Body of pancreas (tissue), 4 donors: ENCODE results near the gene TSHZ2.

Experiments
- POLR2A ChIP-seq, 3 donors: fragments of 450-650 bp; IDR thresholded peaks; one replicate each; pipeline ENCODE4 v1.6.1; 2016; ENCODE audit warnings: antibody characterized with exemption in 3 of 3, mild to moderate bottlenecking in 2 of 3
- TF ChIP-seq, protein P1 (sequence below), 7 experiments: fragments of 450-650 bp in 4 of 7; fragments of 200-600 bp in 3 of 7; sonication (generic) in 3 of 7; IDR thresholded peaks; one replicate each; pipeline ENCODE4 v1.5.1; 2016 to 2019; ENCODE audit warnings: antibody characterized with exemption in 7 of 7

DNA sequence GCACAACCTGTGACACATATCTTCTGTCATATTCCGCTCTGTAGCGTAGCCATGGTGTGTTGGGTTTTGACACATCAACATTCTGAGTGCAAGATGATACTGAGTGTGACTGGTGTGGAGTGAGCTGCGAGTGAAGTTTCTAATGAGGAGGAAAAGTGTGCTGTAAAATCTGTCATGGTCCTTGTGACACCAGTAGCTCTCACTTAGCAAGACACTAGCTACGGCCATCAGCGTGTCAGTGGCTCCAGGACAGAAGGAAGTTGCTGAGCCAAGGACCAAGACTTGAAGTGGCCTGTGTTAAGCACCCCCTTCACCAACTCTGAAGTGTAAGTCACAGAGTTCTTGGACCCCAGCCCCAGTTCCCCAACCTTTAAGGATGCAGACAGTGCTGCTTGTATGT, 72.1 kb downstream of the TSHZ2 start:
- TF ChIP-seq, protein P1, sequence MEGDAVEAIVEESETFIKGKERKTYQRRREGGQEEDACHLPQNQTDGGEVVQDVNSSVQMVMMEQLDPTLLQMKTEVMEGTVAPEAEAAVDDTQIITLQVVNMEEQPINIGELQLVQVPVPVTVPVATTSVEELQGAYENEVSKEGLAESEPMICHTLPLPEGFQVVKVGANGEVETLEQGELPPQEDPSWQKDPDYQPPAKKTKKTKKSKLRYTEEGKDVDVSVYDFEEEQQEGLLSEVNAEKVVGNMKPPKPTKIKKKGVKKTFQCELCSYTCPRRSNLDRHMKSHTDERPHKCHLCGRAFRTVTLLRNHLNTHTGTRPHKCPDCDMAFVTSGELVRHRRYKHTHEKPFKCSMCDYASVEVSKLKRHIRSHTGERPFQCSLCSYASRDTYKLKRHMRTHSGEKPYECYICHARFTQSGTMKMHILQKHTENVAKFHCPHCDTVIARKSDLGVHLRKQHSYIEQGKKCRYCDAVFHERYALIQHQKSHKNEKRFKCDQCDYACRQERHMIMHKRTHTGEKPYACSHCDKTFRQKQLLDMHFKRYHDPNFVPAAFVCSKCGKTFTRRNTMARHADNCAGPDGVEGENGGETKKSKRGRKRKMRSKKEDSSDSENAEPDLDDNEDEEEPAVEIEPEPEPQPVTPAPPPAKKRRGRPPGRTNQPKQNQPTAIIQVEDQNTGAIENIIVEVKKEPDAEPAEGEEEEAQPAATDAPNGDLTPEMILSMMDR (IDR thresholded peaks at IDR 0.05), result no peak
- TF ChIP-seq POLR2A (IDR thresholded peaks at IDR 0.05), result no peak
